NT2/D1 (cell line): ENCODE data around the gene METTL2A.
"Not testable (repeated sequence)": the region's sequence is repeated elsewhere in the genome, so short reads cannot be mapped to it uniquely, and the experiment has no call there.

Source experiments
- YY1 ChIP-seq: IDR thresholded peaks from 2 replicates; pipeline ENCODE4 v1.6.1; 2011; ENCODE audit not compliant: insufficient read length, insufficient read depth
- ZNF274 ChIP-seq: IDR thresholded peaks from 2 replicates; pipeline ENCODE4 v1.6.1; 2011; ENCODE audit warnings: mild to moderate bottlenecking, low read depth, low read length

DNA sequence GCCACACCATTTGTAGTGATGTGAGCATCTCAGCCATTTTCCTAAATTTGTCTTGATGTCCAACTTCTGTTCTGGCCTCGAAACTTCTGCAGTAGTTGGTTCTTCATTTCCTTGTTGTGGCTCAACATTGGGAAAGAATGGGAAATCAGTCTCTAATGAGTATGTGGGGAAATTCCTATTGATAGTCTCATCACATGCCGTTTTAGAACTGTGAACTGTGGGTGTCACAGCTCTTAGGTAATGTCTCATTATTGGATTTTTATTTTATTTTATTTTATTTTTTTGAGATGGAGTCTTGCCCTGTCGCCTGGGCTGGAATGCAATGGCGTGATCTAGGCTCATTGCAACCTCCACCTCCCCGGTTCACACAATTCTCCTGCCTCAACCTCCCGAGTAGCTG lies 17.5 kb downstream of the METTL2A start:
- TF ChIP-seq ZNF274, YY1: not testable (repeated sequence)
